HCT116 (cell line): ENCODE results near the gene ZC3H7A. TPM values are rescaled to one million over a fixed set of nuclear protein-coding genes. Genes with fewer than 3 reads are reported as not detected.

ENCODE experiments used
- ATAC-seq: fragments of 200-7000 bp; cut with Tn5 transposase; 2 replicates; pipeline ENCODE4 v1.9.1; 2020; ENCODE audit warnings: mild to moderate bottlenecking, moderate library complexity
- BruUV-seq: library from RNA; stranded (reverse); fragments of 400-500 nt; replicated peaks from 2 replicates; lab custom pipeline; 2021; lab: Mats Ljungman, UMichigan
- CTCF ChIA-PET: fragments of 300-600 bp; sonication (Branson Sonifier 250); formaldehyde crosslinking; loops from one replicate; lab custom pipeline; 2021; ENCODE audit warnings: antibody characterized with exemption; lab: Charles Lee
- POLR2A ChIA-PET: fragments of 300-600, 350-600 bp; sonication (Branson Sonifier 250); formaldehyde crosslinking; loops from one replicate; lab custom pipeline; 2021; ENCODE audit warnings: antibody characterized with exemption; lab: Charles Lee
- RAD21 ChIA-PET, 2 experiments: fragments of 300-600 bp; sonication (Branson Sonifier 250); formaldehyde crosslinking; loops; one replicate each; lab custom pipeline; 2023; ENCODE audit warnings: low total read pairs in 2 of 2; ENCODE audit not compliant: uncharacterized antibody in 2 of 2, unreplicated experiment in 2 of 2, low non-redundant PET in 1 of 2; lab: Charles Lee
- DNase-seq: peaks from one replicate; pipeline ENCODE4 v3.0.0-alpha.2; 2010; ENCODE audit warnings: low read depth, low spot score
- H2AFZ ChIP-seq: fragments of 200-600 bp; shearing (Covaris generic), sonication (generic); 2 replicates; pipeline ENCODE4 v1.6.1; 2017; ENCODE audit warnings: low read depth, mixed run types, mixed read lengths, antibody characterized with exemption, low read length; ENCODE audit not compliant: poor library complexity, severe bottlenecking
- H3K27ac ChIP-seq: 2 replicates; pipeline ENCODE4 v1.5.1; 2012; ENCODE audit warnings: low read depth, low read length
- H3K27me3 ChIP-seq: fragments of 200-600 bp; sonication (generic); 2 replicates; pipeline ENCODE4 v1.6.1; 2016; ENCODE audit warnings: mixed run types, low read length, mixed read lengths; ENCODE audit not compliant: insufficient read depth
- H3K36me3 ChIP-seq, 2 experiments: fragments of 200-500 bp in 1 of 2; fragments of 200-600 bp in 1 of 2; sonication (Bioruptor generic) in 1 of 2; sonication (generic) in 1 of 2; 2 replicates each; pipeline versions ENCODE4 v1.5.1 to v1.6.1; 2014 to 2016; ENCODE audit warnings: low read length in 2 of 2, inconsistent platforms in 1 of 2, mixed read lengths in 1 of 2, mixed run types in 1 of 2; ENCODE audit not compliant: insufficient read depth in 2 of 2, control insufficient read depth in 1 of 2
- H3K4me1 ChIP-seq, 2 experiments: fragments of 200-600 bp in 1 of 2; sonication (generic) in 1 of 2; 2 replicates each; pipeline versions ENCODE4 v1.5.1 to v1.6.1; 2012 to 2017; ENCODE audit warnings: low read length in 2 of 2, inconsistent platforms in 1 of 2, mild to moderate bottlenecking in 1 of 2, mixed read lengths in 1 of 2, mixed run types in 1 of 2, moderate library complexity in 1 of 2; ENCODE audit not compliant: insufficient read depth in 2 of 2, control insufficient read depth in 1 of 2
- H3K4me2 ChIP-seq: fragments of 200-600 bp; sonication (generic); 2 replicates; pipeline ENCODE4 v1.6.1; 2017; ENCODE audit warnings: mixed run types, low read length, mixed read lengths
- H3K4me3 ChIP-seq, 2 experiments: fragments of 200-600 bp in 1 of 2; sonication (generic) in 1 of 2; replicated peaks in 1 of 2; 2 replicates each; pipeline ENCODE4 v1.5.1; 2011 to 2016; ENCODE audit warnings: low read length in 2 of 2, control low read depth in 1 of 2, low read depth in 1 of 2, mild to moderate bottlenecking in 1 of 2, mixed read lengths in 1 of 2, mixed run types in 1 of 2
- H3K79me2 ChIP-seq: fragments of 200-600 bp; sonication (generic); 2 replicates; pipeline ENCODE4 v1.6.1; 2017; ENCODE audit warnings: mild to moderate bottlenecking, mixed run types, low read length, moderate library complexity, mixed read lengths; ENCODE audit not compliant: insufficient read depth
- H3K9ac ChIP-seq: fragments of 200-600 bp; sonication (generic); 2 replicates; pipeline ENCODE4 v1.6.1; 2016; ENCODE audit warnings: low read length, mixed read lengths
- H3K9me2 ChIP-seq: fragments of 200-600 bp; sonication (generic), shearing (Covaris generic); 2 replicates; pipeline ENCODE4 v1.6.1; 2017; ENCODE audit warnings: mixed run types, mild to moderate bottlenecking, moderate library complexity; ENCODE audit not compliant: insufficient read depth
- H3K9me3 ChIP-seq, 2 experiments: fragments of 200-500 bp in 1 of 2; fragments of 200-600 bp in 1 of 2; sonication (Bioruptor generic) in 1 of 2; sonication (generic) in 1 of 2; 2 replicates each; pipeline ENCODE4 v1.6.1; 2014 to 2017; ENCODE audit warnings: low read length in 2 of 2, mixed read lengths in 2 of 2, inconsistent platforms in 1 of 2, low read depth in 1 of 2, mild to moderate bottlenecking in 1 of 2, mixed run types in 1 of 2, moderate library complexity in 1 of 2; ENCODE audit not compliant: control insufficient read depth in 1 of 2, insufficient read depth in 1 of 2
- H4K20me1 ChIP-seq: fragments of 200-600 bp; sonication (generic), shearing (Covaris generic); 2 replicates; pipeline ENCODE4 v1.6.1; 2017; ENCODE audit warnings: mixed run types, mild to moderate bottlenecking, moderate library complexity; ENCODE audit not compliant: insufficient read depth
- CEBPB ChIP-seq: IDR thresholded peaks from 2 replicates; pipeline ENCODE4 v1.6.1; 2012; ENCODE audit warnings: low read depth
- EGR1 ChIP-seq: IDR thresholded peaks from 2 replicates; pipeline ENCODE4 v1.6.1; 2012; ENCODE audit warnings: low read depth
- ELF1 ChIP-seq: IDR thresholded peaks from 2 replicates; pipeline ENCODE4 v1.6.1; 2012; ENCODE audit warnings: low read depth, borderline replicate concordance
- EZH2 ChIP-seq: fragments of 200-600 bp; sonication (generic); IDR thresholded peaks from 2 replicates; pipeline ENCODE4 v1.6.1; 2017; ENCODE audit warnings: antibody characterized with exemption, mixed run types
- EZH2phosphoT487 ChIP-seq: fragments of 200-600 bp; IDR thresholded peaks from 2 replicates; pipeline ENCODE4 v1.6.1; 2018; ENCODE audit warnings: antibody characterized with exemption, borderline replicate concordance
- JUND ChIP-seq: IDR thresholded peaks from 2 replicates; pipeline ENCODE4 v1.6.1; 2012
- REST ChIP-seq: IDR thresholded peaks from 2 replicates; pipeline ENCODE4 v1.6.1; 2012; ENCODE audit warnings: low read depth
- SIN3A ChIP-seq: IDR thresholded peaks from 2 replicates; pipeline ENCODE4 v1.6.1; 2012; ENCODE audit warnings: low read depth
- SP1 ChIP-seq: IDR thresholded peaks from 2 replicates; pipeline ENCODE4 v1.6.1; 2012; ENCODE audit warnings: low read depth
- TCF7L2 ChIP-seq: IDR thresholded peaks from 2 replicates; pipeline ENCODE4 v1.7.0; 2011; ENCODE audit warnings: borderline replicate concordance, inconsistent platforms; ENCODE audit not compliant: insufficient read depth, insufficient read length; ENCODE audit errors: extremely low read depth
- YY1 ChIP-seq: IDR thresholded peaks from 2 replicates; pipeline ENCODE4 v1.6.1; 2011; ENCODE audit warnings: low read length, low read depth, moderate library complexity, mild to moderate bottlenecking; ENCODE audit not compliant: insufficient replicate concordance; ENCODE audit errors: extremely low read depth
- ZBTB33 ChIP-seq: IDR thresholded peaks from 2 replicates; pipeline ENCODE4 v1.6.1; 2011; ENCODE audit warnings: mild to moderate bottlenecking, low read length, moderate library complexity; ENCODE audit not compliant: insufficient replicate concordance; ENCODE audit errors: extremely low read depth
- ZFX ChIP-seq: fragments of 450-650 bp; IDR thresholded peaks from 2 replicates; pipeline ENCODE4 v1.6.1; 2017
- intact Hi-C: fragments of 100-400 bp; cut with micrococcal nuclease; formaldehyde crosslinking; loops from 2 replicates; pipeline ENCODE4 v1.10.0; 2022
- total RNA-seq: library from RNA; stranded (reverse); gene quantifications from one replicate; pipeline ENCODE4 v1.2.1, GENCODE V29; 2021; ENCODE audit not compliant: unreplicated experiment
- TF ChIP-seq, protein P1 (sequence below), 3 experiments: fragments of 200-600 bp in 1 of 3; sonication (generic) in 1 of 3; IDR thresholded peaks in 2 of 3; conservative IDR thresholded peaks in 1 of 3; 2 replicates each; pipeline ENCODE4 v1.5.1; 2012 to 2017; ENCODE audit warnings: low read depth in 2 of 3, low read length in 2 of 3, antibody characterized with exemption in 1 of 3, borderline replicate concordance in 1 of 3, control low read depth in 1 of 3, mild to moderate bottlenecking in 1 of 3, mixed read lengths in 1 of 3, mixed run types in 1 of 3, moderate library complexity in 1 of 3; ENCODE audit not compliant: insufficient read depth in 1 of 3
- TF ChIP-seq, protein P2 (sequence below): IDR thresholded peaks from 2 replicates; pipeline ENCODE4 v1.6.1; 2012

The ZC3H7A gene
- total RNA-seq, 1 experiment from 2014 or later: 33.4 TPM

DNA sequence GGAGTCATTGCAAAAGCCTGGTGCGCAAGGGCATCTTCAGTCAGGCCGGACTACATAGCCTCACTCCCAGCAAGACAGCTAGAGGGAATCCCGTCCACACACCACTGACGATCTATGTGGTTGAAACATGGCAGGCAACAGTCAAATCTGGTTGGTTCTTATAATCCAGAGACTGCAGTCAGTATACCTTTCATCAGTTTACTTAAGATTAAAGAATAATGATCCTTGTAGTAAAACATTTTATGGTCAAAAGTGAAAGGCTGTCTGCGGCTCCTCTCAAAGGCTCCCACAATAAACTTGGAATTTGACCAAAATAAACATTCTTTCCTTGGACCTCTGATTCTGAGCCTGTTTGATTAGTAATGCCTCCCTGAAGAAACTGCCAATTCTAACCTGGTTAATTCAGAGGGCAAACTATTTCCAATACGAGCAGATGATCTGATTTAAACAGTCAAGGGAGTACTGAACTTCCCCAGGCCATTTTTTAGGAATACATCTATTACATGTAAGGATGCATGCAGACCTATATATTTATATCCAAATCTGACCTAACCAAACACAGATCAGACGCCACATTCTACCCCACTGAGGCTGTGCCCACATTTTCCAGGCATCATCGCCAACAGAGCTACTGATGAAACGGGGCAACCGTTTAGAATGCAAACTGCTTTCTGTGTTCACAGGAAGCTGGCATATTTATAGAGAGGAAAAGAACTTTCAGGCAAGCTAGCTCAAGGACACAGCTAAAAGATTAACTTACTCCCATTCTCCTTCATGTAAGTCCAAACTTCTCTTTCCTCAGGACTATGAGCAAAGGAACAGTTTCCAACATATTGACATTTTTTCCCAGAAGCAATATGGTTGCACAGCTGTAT lies 39.1 kb downstream of the ZC3H7A start:
- intact Hi-C loops: no loop called here
- CTCF ChIA-PET: no interaction called here
- H3K4me1 ChIP-seq: peaks cover 0 to 4% of the 10 kb centered on the region in 2 experiments; a peak in 1 of 4 replicates
- H3K36me3 ChIP-seq: peaks cover 25 to 27% of the 10 kb centered on the region in 2 experiments; a peak in 3 of 4 replicates
- no peak overlapping the region for H3K9ac ChIP-seq
- H3K79me2 ChIP-seq: no peaks in the 10 kb centered on the region
- POLR2A ChIA-PET: no interaction called here
- H3K4me2 ChIP-seq: no peak overlapping the region
- DNase-seq (no peak), ATAC-seq (no peak)
- H3K9me2 ChIP-seq: no peaks in the 10 kb centered on the region
- H3K27ac ChIP-seq: no peak overlapping the region
- H2AFZ ChIP-seq: no peak overlapping the region
- BruUV-seq: no TSS peak
- no peaks in the 10 kb centered on the region for H3K27me3 ChIP-seq
- TF ChIP-seq, protein P1, sequence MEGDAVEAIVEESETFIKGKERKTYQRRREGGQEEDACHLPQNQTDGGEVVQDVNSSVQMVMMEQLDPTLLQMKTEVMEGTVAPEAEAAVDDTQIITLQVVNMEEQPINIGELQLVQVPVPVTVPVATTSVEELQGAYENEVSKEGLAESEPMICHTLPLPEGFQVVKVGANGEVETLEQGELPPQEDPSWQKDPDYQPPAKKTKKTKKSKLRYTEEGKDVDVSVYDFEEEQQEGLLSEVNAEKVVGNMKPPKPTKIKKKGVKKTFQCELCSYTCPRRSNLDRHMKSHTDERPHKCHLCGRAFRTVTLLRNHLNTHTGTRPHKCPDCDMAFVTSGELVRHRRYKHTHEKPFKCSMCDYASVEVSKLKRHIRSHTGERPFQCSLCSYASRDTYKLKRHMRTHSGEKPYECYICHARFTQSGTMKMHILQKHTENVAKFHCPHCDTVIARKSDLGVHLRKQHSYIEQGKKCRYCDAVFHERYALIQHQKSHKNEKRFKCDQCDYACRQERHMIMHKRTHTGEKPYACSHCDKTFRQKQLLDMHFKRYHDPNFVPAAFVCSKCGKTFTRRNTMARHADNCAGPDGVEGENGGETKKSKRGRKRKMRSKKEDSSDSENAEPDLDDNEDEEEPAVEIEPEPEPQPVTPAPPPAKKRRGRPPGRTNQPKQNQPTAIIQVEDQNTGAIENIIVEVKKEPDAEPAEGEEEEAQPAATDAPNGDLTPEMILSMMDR (IDR thresholded peaks at IDR 0.05 in 2 of 3, conservative IDR thresholded peaks at IDR 0.05 in 1 of 3; ENCODE audit: borderline replicate concordance in 1 of 3, insufficient read depth in 1 of 3, low read depth in 2 of 3, low read length in 2 of 3): no peak
- TF ChIP-seq SP1 (no peak), ZFX (no peak), EGR1 (no peak), TCF7L2 (no peak), YY1 (no peak), JUND (no peak), REST (no peak), EZH2 (no peak), CEBPB (no peak), ZBTB33 (no peak), EZH2phosphoT487 (no peak), ELF1 (no peak), SIN3A (no peak)
- TF ChIP-seq, protein P2, sequence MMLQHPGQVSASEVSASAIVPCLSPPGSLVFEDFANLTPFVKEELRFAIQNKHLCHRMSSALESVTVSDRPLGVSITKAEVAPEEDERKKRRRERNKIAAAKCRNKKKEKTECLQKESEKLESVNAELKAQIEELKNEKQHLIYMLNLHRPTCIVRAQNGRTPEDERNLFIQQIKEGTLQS: no peak
- RAD21 ChIA-PET: no interaction called here
- H4K20me1 ChIP-seq: no peaks in the 10 kb centered on the region
- no peaks in the 10 kb centered on the region for H3K9me3 ChIP-seq
- no peak overlapping the region for H3K4me3 ChIP-seq
